ENCODE results near the gene MYOCD.
"Not testable (repeated sequence)": the region's sequence is repeated elsewhere in the genome, so short reads cannot be mapped to it uniquely, and the experiment has no call there.

Gene MYOCD, protein sequence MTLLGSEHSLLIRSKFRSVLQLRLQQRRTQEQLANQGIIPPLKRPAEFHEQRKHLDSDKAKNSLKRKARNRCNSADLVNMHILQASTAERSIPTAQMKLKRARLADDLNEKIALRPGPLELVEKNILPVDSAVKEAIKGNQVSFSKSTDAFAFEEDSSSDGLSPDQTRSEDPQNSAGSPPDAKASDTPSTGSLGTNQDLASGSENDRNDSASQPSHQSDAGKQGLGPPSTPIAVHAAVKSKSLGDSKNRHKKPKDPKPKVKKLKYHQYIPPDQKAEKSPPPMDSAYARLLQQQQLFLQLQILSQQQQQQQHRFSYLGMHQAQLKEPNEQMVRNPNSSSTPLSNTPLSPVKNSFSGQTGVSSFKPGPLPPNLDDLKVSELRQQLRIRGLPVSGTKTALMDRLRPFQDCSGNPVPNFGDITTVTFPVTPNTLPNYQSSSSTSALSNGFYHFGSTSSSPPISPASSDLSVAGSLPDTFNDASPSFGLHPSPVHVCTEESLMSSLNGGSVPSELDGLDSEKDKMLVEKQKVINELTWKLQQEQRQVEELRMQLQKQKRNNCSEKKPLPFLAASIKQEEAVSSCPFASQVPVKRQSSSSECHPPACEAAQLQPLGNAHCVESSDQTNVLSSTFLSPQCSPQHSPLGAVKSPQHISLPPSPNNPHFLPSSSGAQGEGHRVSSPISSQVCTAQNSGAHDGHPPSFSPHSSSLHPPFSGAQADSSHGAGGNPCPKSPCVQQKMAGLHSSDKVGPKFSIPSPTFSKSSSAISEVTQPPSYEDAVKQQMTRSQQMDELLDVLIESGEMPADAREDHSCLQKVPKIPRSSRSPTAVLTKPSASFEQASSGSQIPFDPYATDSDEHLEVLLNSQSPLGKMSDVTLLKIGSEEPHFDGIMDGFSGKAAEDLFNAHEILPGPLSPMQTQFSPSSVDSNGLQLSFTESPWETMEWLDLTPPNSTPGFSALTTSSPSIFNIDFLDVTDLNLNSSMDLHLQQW

DNA sequence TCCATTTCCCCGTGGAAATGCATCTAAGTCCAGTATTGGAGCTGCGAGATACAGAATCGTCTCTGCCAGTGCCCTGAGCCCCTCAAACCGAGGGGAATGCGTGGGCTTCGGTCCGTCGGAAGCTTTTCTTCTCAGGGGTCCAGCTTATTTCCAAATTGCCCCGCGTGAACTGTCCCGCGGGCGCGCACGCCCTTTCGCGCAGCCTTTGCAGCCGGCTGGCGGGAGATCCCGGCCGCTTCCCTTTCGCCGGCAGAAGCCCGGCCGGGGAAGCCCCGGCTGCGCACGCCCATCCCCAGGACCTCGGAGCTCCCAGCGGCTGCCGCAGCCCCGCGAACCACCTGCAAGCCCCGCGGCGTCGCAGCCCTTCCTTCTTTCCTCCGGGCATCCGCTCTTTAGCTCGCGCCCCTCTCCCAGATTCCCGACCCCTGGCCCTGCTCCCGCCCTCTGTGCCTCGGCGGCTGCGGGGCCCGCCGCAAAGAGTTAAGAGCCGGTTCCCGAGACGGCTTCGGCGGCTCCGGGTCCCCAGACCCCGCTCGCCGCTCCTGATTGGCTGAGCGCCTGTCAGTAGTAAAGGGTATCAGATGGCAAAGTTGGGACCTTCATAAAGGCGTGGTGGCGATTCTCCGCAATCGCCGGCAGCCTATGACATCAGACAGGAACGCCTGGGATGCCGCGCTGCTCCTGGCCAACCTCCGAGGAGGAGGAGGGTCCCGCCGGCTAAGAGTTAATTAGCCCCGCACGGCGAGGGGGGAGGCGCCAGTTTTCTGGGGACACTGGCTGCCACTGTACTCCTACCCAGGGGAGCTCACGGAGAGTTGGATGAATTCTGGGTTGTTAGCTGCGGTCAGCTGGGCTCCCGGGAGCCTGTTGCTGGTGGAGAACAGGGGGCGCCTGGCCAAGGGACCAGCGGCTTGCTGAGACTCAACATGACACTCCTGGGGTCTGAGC lies at the start of gene MYOCD:
Gene MYOCD (plus strand): TSS at position 628 of the 948 bp plus-strand sequence. CDS start 299 bp downstream, at position 927.
- DNase-seq (ENCODE audit: low read depth in 3 of 3, low spot score in 1 of 3), result no peak

DNA sequence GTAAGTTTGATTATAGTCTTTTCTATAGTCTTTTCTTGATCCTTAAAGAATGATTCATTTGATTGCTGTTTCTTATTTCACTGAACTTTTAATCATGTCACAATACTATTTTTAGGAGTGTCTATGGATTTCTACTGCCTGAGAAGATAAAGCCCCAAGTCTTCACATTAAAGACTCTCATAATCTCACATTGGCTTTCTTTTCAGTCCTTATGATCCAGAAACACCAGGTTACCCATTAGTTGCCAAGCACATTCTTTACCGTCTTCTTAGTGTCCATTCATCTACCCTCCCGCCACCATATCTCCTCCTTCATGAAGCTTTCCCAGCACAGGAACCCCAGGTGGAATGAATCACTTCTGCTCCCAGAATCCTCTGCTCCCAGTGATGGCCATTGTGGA lies 49.5 kb upstream of the MYOCD start:
- DNase-seq (ENCODE audit: low read depth in 3 of 3, low spot score in 1 of 3), result no peak

DNA sequence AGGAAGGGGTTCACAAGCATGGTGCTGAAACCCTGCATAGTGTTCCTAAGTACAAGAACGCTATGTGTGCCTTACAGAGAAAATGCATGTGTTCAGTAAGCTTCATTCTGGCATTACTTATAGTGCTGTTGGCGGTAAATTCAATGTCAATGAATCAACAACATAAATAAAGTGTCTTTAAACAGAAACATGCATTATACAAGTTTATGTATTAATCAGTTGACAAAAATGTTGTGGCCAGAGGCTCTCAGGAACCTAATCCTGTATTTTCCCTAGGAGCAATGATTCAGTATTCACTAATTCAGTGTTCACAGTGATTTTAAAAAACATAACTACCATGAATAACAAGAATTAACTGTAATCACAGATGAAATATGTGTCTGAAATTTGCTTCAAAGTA lies 47.1 kb upstream of the MYOCD start:
- DNase-seq (ENCODE audit: low read depth in 3 of 3, low spot score in 1 of 3), result no peak

DNA sequence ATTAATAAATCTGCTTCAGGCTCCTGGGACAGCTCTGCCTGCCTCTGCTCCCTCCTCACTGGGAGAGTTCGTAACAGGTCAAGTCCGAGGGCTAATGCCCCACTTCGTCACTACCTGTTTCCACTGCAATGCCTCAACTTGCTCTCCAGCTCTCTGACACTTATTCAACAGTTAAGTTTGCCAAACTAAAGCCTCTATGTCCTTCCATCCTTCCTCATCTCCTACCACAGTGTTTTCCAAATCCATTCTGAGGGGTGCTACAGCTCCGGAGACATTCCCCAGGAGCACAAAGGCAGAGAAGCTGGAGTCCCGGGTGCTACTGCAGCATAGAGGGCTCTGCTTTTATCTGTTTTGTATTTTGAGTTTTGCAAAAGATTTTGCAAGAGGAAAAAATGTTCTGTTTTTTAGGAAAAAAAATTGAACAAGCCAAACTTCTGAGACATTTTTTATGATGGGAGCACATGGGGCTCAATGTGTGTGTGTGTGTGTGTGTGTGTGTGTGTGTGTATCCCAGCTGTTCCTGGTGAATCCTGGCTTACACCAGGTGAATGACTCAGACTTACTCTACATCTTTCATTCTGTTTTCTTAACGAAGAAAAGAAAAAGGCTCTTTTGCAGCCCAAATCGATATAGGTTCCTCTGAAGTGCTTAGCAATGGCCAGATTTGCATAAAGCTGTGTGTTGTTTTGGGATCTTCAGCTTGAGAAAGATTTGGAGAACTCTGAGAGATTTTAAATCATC lies 46.1 kb upstream of the MYOCD start:
- no peak for DNase-seq (ENCODE audit: low read depth in 3 of 3, low spot score in 1 of 3)

DNA sequence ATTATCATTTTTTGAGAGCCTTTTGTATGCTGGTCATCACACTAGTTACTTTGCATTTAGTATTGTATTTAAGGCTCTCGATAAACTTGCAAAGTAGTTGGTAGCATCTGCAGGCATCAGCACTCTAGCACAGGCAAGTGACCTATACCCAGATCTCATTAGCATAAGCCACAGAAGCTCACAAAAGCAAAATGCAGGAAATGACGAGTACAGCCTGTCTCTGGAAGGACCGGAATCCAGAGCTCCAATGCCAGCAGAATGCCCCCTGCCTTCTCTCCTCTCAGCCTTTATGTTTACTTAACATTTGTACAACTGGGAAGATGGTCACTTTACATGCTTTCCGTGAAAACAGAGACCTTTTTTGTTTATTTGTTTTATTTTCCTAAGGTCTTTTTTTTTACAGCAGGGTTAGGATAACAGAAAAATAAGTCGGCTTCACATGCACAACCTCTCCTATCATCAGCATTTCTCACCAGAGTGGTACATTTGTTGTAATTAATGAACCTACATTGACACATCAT lies 45.4 kb upstream of the MYOCD start:
- DNase-seq (ENCODE audit: low read depth in 3 of 3, low spot score in 1 of 3), result no peak

DNA sequence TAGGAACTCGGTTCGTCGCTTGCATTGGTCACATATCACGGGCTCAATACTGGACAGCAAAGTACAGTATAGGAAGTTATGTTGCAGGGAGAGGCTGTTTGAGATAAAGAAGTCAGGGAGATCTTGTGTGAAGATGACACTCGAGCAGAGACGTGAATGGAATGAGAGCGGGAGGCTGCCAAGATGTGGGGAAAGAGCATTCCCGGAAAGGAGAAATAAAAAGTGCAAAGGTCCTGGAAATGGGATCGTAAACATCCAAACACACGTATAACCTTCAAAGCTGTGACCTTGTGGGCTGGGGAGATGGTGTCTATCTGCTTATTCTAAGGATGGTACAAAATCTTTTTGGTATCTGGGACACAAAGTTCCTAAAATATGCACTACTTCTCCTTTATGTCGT lies 43.0 kb upstream of the MYOCD start:
- no peak for DNase-seq (ENCODE audit: low read depth in 3 of 3, low spot score in 1 of 3)

DNA sequence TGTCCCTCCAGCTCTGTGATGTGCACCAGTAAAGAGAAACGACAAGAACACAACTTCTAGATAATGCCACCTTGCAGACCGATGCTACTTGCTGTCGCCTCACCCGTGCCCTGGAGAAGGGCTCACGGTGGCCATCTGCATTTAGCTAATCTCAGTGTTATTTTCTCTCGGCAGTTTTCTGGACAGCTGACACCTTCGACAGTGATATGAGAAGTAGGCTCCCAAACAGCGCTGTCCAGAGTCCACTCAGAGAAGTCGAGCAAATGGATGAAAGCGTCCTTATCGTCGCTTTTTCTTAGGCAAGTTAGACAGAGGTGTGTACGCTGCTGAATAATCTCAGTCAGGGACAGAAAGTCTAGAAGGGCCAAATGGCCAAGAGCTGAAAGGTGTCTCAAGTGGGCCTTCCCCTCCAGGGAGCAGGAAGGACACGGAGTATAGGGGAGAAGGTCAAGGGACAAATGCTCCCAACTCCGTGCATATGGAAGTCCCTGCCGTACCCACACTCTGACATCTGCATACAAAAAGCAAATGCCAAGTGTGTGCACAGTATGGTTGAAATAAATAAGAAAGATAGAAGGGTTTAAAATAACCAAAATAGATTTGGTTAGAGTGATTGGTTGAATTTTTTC lies 42.4 kb upstream of the MYOCD start:
- no peak for DNase-seq (ENCODE audit: low read depth in 3 of 3, low spot score in 1 of 3)

DNA sequence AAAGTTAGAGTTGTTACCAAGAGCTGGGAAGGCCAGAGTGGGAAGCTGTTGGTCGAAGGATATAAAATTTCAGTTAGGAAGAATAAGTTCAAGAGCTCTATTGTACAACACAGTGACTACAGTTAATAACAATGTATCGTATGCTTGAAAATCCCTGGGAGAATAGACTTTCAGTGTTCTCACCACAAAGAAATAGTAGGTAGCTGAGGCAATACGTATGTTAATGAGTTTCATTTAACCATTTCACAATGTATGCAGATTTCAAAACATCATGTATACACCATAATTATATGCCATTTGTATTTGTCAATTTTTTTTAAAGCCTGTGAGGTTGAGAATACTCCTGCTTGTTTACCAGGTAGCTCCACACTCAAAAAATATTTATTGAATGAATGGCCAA lies 41.5 kb upstream of the MYOCD start:
- no peak for DNase-seq (ENCODE audit: low read depth in 3 of 3, low spot score in 1 of 3)

DNA sequence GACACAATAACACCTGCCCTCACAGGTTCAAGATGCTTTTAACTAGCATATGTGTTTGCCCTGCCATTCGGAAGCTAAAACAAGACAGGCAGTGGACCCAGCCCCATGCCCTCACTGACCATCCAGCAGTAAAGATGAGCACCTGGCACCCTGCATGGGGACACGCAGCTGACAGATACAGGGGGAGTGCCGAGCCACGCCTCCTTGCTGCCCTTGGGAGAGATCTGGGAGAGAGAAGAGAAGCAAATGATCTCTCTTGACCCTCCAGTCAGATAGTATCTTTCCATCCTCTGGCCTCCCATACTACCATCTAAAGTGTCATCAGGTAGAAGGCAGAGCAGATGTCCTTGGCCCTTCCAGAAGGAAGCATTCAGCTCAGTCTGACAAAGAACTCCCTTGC lies 40.6 kb upstream of the MYOCD start:
- DNase-seq (ENCODE audit: low read depth in 3 of 3, low spot score in 1 of 3), result no peak

DNA sequence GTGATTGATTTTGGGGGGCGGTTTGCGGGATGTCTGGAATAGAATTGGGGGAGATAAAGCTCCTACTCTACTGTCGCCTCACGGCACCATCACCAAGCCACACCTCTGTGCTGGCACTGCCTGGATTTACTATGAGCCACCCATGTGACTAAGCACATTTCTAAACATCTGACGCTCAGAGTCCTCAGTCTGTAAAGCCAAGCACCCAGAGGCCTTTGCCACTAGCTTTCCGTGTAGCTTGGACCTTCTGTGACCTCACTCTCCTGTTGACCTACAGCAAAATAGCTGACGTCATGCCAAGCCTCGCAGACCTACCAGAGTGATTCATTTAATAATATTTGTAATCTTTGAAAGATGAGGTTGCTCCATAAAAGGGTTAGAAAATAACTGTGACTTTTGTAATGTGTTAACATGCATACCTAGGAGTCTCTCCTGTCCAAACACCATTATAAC lies 38.5 kb upstream of the MYOCD start:
- DNase-seq (ENCODE audit: low read depth in 3 of 3, low spot score in 1 of 3), result no peak

DNA sequence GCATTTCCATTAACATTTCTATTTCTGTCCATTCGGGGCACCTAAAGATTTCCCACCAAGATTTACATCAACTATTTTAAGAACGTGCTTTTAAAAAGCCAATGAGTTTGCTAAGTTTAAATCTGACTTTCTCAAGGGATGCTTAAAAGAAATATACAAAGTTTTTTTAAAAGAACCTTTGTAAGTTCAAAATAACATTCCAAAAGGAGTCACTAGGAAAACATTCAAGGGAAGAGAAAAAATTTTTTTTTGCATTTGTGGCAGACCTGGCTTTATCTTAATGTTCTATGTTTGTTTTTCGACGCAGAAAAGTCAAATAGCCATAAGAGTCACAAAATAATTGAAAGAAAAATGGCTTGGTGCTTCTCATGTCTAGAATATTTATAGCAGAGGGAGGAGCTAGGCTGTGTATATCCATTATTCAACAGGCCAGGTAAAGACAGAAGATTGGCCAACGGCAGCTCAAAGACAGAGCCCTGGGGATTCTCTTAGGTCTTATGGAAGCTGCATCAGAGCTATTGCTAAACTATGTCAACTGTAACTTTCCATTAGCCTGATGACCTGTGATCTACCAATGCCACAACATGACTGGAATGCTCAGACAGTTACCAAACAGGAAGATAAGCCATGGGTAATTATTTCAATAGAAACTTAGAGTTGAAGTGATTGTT lies 37.8 kb upstream of the MYOCD start:
- DNase-seq (ENCODE audit: low read depth in 3 of 3, low spot score in 1 of 3), result no peak

DNA sequence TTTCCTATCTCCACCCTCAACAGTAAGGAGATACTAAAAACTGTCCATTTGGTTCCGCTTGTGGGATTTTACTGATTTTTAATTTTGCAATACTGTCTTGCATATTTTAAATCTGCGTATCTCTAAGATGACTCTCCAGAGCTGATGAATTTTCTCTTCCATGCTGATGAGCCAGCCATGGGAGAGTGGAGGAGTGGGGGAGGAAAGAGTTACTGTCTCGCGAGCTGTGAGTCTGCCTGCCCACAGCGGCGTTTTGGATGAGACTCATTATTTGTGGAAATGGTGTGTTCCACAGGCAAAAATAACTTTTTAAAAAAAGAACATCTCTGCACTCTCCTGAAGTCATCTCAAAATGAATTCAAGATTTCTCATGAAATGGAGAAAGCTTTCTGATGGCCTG lies 34.6 kb upstream of the MYOCD start:
- DNase-seq (ENCODE audit: low read depth in 3 of 3, low spot score in 1 of 3), result no peak

DNA sequence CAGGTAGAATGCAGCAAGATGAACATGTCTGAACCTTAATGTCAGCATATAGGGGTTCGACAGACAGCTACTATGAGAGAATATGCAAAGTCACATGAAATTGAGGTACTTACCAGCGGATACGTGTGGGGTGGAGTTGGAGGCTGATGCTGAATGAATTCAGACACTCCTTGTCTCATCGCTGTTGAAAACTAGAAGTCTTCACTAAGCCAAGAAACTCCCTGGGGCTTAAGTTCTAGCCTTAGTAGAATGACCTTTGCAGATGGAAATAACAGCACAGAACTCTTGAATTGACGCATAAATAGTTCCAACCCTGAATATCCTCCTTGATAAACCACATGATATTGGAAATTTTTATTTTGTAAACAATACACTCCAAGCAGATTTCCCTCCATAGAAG lies 32.9 kb upstream of the MYOCD start:
- no peak for DNase-seq (ENCODE audit: low read depth in 3 of 3, low spot score in 1 of 3)

DNA sequence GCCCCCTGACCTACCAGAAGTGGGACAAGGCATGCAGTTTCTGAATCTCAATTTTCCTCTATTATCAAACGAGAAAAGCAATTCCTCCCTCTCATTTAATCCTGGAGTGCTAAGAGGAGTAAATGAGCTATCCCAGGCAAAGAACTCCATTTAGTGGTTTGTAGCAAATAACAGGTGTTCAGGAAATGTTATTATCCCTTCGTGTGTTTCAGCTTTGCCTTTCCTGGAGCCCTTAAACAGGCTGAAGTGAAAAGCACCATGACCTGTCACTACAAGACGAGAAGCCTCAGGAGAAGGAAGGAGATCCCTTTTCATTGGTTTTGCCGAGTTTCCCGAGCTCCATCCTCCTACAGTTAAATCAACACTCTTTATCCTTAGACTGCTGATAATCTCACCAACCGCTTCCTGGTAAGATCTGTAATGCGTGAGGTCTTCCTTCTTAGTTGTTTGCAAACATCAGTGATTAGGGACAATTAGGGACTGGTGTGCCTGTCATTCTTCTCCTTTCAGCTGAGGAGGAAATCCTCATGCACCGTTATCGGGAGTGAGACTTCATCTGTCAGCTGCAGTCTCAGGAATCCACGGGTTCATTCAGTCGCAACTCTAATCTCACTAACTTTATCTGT lies 30.8 kb upstream of the MYOCD start:
- no peak for DNase-seq (ENCODE audit: low read depth in 3 of 3, low spot score in 1 of 3)

DNA sequence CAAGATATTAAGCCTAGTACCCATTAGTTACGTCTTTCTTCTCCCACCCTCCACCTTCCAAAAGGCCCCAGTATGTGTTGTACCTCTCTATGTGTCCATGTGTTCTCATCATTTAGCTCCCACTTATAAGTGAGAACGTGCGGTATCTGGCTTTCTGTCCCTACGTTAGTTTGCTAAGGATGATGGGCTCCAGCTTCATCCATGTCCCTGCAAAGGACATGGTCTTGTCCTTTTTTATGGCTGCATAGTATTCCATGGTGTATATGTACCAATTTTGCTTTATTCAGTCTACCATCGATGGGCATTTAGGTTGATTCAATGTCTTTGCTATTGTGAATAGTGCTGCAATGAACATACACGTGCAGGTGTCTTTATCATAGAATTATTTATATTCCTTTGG lies 29.7 kb upstream of the MYOCD start:
- DNase-seq (ENCODE audit: low read depth in 3 of 3, low spot score in 1 of 3), result not testable (repeated sequence)

DNA sequence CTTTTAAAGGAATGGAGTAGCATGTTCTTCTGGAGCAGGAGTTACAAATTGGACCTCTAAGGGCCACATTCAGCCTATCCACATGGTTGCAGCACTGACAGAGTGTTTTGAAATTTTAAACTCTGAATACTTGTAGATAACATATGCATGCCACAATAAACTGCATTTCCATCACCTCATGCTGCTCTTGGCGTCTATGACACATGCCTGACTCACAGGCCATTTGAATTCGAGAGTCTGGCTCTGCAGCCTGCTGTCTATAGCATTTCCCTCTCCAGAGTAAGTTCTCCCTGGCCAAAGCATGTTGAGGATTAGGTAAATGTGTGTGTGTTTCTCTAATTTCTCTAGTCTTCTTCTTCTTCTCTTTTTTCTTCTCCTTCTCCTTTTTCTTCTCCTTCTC lies 28.7 kb upstream of the MYOCD start:
- DNase-seq (ENCODE audit: low read depth in 3 of 3, low spot score in 1 of 3), result no peak

DNA sequence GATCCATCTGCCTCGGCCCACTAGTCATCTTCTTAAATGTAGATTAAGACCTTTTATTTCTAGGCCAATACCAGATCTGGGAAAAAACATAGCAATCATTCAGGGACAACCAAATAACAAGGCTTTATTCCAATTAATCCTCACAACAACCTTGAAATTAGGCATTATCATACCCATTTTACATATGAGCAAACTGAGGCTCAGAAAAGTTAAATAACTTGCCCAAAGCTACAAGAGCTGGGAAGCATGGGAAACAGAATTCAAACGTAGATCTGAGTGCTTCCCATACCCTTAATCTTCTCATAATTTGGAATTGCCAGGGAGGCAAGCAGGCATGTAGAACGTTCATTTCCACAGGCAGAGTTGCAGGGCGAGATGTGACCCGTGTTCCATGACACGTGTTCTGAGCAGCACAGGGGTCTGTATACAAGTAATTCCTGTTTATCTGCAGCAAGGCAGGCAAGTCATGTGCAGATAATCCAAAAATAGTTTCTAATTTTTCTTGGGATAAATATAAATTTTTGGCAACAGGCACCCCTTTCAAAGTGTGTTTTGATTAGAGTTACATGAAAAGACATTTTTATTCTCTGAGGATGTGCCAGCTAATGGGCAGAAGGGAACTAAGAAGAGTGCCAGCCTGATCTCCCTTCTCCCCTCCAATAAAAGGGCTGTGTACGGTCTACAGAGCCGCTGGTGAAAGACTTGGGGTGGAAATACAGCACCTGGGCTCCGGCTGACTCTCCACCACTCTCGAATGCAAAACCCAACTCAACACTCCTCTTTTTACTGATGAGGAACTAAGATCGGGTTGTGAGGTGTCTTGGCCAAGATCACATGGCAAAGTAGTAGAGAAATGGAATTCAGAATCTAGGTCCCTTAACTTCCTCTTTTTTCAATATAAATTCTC lies 27.7 kb upstream of the MYOCD start:
- DNase-seq (ENCODE audit: low read depth in 3 of 3, low spot score in 1 of 3), result no peak

Measured in stimulated activated CD4-positive, alpha-beta T cell treated with anti-CD3 and anti-CD28 coated beads, TNF-alpha, amount 100 ng/mL, for 1 hour (primary cell).